ENCODE measurements around the gene AHR.
"Not testable (repeated sequence)": the region's sequence is repeated elsewhere in the genome, so short reads cannot be mapped to it uniquely, and the experiment has no call there.

AHR gene

GRCh38 chr7:17336168-17336567, 37.7 kb downstream of the AHR start:
- in situ Hi-C loops (cut with MboI; ENCODE audit: low sequenced_read_pairs): no loop called here

DNA sequence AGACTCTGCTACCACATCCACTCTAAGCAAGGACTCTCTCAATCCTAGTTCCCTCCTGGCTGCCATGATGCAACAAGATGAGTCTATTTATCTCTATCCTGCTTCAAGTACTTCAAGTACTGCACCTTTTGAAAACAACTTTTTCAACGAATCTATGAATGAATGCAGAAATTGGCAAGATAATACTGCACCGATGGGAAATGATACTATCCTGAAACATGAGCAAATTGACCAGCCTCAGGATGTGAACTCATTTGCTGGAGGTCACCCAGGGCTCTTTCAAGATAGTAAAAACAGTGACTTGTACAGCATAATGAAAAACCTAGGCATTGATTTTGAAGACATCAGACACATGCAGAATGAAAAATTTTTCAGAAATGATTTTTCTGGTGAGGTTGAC, 40.7 kb downstream of the AHR start:
- in situ Hi-C loops (cut with MboI; ENCODE audit: low sequenced_read_pairs): no loop called here

GRCh38 chr7:17339952-17340351, 41.5 kb downstream of the AHR start:
- in situ Hi-C loops (cut with MboI; ENCODE audit: low sequenced_read_pairs): no loop called here

- in situ Hi-C loops (cut with MboI; ENCODE audit: low sequenced_read_pairs): no loop called here
These were observed 42.2 kb downstream of the AHR start for GRCh38 chr7:17340655-17341054.

DNA sequence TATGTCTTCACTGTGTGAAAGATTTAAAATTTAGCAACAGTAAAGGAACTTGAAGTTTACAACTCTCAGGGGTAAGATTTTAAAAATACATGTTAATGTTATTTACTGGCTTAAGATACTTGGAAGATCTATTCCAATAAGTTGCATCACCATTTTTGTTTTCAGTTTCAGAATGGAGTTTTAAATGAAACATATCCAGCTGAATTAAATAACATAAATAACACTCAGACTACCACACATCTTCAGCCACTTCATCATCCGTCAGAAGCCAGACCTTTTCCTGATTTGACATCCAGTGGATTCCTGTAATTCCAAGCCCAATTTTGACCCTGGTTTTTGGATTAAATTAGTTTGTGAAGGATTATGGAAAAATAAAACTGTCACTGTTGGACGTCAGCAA, 44.3 kb downstream of the AHR start:
- in situ Hi-C loops (cut with MboI; ENCODE audit: low sequenced_read_pairs): no loop called here

DNA sequence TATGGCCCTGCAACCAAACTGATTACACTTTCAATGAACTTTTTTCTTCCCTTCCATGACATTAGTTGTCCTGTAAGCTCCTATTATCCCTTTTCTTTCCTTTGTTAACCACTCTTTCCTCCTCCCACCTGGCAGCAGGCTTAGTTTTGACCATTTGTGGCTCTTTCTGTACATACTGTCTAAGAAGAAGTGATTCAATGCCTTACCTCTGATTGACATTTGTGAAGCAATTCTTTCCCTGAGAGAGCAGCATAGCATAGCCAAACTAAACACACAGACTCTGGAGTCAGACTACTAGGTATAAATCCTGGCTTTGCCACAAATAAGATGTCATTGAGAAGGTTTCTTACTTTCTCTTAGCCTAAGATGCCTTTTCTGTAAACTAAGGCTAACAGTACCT, 48.9 kb downstream of the AHR start:
- in situ Hi-C loops (cut with MboI; ENCODE audit: low sequenced_read_pairs): no loop called here

DNA sequence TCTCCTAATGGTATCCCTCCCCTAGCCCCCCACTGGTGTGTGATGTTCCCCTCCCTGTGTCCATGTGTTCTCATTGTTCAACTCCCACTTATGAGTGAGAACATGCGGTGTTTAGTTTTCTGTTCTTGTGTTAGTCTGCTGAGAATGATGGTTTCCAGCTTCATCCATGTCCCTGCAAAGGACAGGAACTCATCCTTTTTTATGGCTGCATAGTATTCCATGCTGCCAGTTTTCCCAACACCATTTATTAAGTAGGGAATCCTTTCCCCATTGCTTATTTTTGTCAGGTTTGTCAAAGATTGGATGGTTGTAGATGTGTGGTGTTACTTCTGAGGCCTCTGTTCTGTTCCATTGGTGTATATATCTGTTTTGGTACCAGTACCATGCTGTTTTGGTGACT, 50.5 kb downstream of the AHR start:
- in situ Hi-C loops (cut with MboI; ENCODE audit: low sequenced_read_pairs): not testable (repeated sequence)

DNA sequence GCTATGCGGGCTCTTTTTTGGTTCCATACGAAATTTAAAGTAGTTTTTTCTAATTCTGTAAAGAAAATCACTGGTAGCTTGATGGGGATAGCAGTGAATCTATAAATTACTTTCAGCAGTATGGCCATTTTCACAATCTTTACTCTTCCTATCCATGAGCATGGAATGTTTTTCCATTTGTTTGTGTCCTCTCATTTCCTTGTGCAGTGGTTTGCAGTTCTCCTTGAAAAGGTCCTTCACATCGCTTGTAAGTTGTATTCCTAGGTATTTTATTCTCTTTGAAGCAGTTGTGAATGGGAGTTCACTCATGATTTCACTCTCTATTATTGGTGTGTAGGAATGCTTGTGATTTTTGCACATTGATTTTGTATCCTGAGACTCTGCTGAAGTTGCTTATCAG, 51.9 kb downstream of the AHR start:
- in situ Hi-C loops (cut with MboI; ENCODE audit: low sequenced_read_pairs): not testable (repeated sequence)

DNA sequence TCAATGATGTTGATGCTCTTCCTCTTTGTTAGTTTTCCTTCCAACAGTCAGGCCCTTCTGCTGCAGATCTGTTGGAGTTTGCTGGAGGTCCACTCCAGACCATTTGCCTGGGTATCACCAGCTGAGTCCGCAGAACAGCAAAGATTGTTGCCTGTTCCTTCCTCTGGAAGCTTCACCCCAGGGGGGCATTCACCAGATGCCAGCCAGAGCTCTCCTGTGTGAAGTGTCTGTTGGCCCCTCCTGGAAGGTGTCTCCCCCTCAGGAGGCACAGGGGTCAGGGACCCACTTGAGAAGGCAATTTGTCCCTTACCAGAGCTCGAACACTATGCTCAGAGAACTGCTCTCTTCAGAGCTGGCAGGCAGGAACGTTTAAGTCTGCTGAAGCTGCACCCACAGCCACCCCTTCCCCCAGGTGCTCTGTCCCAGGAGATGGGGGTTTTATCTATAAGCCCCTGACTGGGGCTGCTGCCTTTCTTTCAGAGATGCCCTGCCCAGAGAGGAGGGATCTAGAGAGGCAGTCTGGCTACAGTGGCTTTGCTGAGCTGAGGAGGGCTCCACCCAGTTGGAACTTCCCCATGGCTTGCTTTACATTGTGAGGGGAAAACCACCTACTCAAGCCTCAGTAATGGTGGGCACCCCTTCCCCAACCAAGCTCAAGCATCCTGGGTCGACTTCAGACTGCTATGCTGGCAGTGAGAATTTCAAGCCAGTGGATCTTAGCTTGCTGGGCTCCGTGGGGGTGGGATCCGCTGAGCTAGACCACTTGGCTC, 55.4 kb downstream of the AHR start:
- in situ Hi-C loops (cut with MboI; ENCODE audit: low sequenced_read_pairs): not testable (repeated sequence)

DNA sequence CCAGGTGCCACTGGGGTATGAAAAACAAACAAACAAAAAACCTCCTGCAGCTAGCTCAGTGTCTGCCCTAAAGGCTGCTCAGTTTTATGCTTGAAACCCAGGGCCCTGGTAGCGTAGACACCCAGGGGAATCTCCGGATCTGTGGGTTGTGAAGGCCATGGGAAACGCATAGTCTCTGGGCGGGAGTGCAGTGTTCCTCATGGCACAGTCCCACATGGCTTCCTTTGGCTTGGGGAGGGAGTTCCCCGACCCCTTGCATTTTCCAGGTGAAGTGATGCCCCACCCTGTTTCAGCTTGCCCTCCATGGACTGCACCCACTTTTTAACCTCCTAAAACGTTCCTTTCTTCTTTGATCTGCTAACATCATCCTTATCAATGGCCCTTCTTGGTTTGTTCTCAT, 56.0 kb downstream of the AHR start:
- in situ Hi-C loops (cut with MboI; ENCODE audit: low sequenced_read_pairs): no loop called here

- in situ Hi-C loops (cut with MboI; ENCODE audit: low sequenced_read_pairs): no loop called here
These were observed 56.6 kb downstream of the AHR start for GRCh38 chr7:17355050-17355449.

DNA sequence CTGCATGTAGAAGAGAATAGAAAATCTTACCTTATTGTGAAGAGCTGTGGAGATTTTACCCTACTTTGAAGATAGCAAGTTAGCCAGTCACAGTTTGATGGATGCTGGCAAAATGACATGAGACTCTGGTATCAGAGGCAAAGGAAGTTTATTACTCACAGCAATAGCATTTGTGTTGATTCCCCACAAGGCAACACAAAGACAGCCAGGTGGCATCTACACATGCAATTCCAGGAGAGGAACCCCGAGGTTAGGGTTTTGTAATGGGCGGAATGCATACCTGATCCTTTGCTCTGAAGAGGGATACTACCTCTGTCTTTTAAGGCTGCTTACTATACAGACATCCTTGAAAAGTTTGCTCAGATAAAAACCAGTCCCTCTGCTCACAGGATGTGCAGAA, 59.5 kb downstream of the AHR start:
- in situ Hi-C loops (cut with MboI; ENCODE audit: low sequenced_read_pairs): no loop called here

DNA sequence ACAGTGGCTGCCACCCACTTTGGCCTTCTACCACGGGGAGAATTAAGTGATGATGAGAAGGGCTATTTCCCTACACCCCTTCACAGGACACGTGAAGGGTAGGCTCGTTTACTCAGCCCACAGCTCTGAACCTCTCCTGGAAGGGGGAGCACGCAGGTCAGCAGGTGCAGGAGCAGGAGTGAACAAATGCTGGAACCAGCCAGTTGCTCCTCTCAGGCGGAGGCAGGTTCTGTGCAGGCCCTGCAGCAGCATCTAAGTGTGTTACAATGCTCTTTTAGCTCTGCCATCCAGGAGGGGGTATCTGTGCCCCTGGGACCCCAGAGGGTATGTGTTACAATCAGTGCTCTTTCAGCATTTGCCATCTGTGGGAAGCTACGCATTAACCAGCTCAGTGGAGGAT, 61.2 kb downstream of the AHR start:
- in situ Hi-C loops (cut with MboI; ENCODE audit: low sequenced_read_pairs): no loop called here

DNA sequence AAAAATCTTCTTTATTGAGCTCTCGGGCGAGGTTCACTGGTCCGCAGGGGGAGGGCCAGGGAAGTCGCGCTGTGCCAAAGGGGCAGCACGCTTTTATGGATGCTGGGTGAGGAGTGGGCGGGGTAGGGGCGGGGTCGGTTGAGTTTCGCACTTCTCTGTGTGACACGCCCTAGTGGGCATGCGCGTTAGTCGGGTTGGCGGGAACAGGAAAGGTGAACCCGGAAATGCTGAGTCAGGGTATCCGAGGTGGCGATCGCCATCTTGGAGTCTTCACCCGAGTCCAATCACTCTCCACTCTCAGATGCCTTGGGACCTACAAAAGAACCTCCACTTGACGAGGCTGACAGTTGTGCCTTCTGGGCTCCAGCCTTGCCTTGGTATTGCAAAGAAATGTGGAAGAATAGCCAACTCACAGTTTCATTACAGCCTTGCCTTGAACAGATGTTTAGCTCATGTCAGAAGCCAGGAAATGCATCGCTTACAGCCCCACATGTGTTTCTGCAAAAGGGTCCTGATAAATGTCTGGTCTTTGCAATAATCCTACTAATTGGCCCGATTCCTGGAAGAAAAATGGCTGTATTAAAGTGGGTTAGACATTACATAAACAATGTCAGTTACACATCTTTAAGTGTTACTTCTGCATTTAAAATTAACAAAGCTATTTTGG, 64.1 kb downstream of the AHR start:
- in situ Hi-C loops (cut with MboI; ENCODE audit: low sequenced_read_pairs): no loop called here

DNA sequence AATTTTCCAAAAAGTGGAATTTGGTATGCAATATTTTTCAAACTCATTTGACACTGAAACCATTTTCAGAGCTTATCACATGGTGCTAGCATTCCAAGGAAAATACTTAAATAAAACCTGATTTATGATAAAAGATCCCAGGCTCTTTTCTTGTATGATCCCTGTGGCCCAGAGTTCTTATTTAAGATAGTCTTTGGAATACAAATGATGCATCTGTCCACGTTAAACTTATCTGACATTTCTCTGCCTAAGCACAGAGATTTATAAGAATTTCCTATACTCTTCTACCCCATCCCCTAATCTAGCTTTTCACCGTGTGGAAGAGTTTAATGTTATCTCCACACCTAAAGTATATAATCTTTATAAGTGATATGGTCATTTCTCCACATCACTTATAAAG, 66.2 kb downstream of the AHR start:
- in situ Hi-C loops (cut with MboI; ENCODE audit: low sequenced_read_pairs): no loop called here

GRCh38 chr7:17365775-17366174, 67.3 kb downstream of the AHR start:
- in situ Hi-C loops (cut with MboI; ENCODE audit: low sequenced_read_pairs): no loop called here

GRCh38 chr7:17367502-17367901, 69.0 kb downstream of the AHR start:
- in situ Hi-C loops (cut with MboI; ENCODE audit: low sequenced_read_pairs): no loop called here

DNA sequence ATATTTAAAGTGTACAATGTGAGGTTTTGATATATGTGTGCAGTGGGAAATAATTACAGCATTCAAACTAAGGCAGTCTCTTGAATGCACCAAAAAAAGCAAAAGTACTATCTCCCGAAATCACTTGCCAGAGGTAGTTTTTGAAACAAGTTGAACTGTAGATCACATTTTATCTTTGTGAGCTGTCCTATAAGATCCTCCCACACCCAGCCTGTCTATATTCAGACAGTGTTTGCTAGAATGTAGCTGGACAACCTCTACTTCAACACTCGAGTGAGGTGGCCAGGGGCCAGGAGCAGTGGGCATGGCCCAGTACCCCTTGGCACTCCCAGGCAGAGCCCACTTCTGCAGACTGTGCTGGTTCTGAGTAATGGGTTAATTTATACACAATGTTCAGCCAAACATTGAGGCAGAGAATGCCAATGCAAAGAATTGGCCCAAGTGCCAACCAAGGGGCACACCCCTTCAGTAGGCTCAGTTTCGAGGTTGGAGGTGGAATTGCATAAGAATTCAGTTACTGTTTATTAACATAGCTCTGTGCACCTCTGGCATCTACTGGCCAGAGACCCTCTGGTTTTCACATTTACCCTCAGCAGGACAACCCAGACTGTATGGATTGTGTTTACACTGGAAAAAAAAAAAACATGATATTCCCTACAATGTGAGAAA, 70.5 kb downstream of the AHR start:
- in situ Hi-C loops (cut with MboI; ENCODE audit: low sequenced_read_pairs): no loop called here

- in situ Hi-C loops (cut with MboI; ENCODE audit: low sequenced_read_pairs): no loop called here
These were observed 71.4 kb downstream of the AHR start for GRCh38 chr7:17369691-17370426.

- in situ Hi-C loops (cut with MboI; ENCODE audit: low sequenced_read_pairs): no loop called here
These were observed 72.6 kb downstream of the AHR start for GRCh38 chr7:17370901-17371585.
